HG03066 (cell line): Measurements from ENCODE around the gene TIAM2.

ENCODE experiments used
- ATAC-seq: cut with Tn5 transposase; IDR thresholded peaks from one replicate; pipeline ENCODE4 v1.9.1; 2021; ENCODE audit warnings: low read depth; ENCODE audit not compliant: unreplicated experiment

TIAM2 gene

GRCh38 chr6:155121699-155122098 lies 126.6 kb downstream of the TIAM2 start:
- no peak for ATAC-seq

- ATAC-seq = no peak
These were observed 127.3 kb downstream of the TIAM2 start for GRCh38 chr6:155122199-155122950.

DNA sequence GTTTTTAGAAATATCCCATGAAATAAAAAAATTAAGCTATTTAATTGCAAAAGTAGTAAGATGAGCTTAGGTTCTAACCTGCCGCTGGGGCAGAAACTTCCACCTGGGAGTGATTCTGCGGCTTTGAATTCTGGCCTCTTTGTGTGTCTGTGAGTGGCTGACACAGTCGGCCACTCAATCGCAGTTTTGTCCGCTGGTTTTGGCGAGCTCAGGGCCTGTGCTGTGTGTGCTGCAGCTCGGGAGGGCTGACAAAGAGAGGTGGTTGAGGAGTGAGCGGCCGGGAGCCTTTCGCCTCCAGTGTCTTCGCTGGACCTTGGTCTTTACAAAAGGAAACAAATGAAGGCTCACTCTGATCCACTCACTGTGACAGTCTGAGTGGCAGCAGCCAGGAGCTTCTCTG lies 128.4 kb downstream of the TIAM2 start:
- no peak for ATAC-seq

DNA sequence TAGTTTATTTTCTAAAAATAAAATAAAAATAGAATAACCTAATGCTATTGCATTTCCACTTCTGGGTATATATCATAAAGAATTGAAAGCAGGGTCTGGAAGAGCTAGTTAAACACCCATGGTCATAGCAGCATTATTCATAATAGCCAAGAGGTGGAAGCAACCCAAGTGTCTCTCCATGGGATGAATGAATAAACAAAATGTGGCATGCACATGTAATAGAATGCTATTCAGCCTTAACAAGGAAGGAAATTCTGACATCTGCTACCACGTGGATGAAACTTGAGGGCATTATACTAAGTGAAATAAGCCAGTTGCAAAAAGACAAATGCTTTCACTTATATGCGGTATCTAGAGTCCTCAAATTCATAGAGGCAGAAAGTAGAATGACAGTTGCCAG lies 130.8 kb downstream of the TIAM2 start:
- no peak for ATAC-seq

GRCh38 chr6:155126727-155127439 lies 131.8 kb downstream of the TIAM2 start:
- ATAC-seq = no peak

DNA sequence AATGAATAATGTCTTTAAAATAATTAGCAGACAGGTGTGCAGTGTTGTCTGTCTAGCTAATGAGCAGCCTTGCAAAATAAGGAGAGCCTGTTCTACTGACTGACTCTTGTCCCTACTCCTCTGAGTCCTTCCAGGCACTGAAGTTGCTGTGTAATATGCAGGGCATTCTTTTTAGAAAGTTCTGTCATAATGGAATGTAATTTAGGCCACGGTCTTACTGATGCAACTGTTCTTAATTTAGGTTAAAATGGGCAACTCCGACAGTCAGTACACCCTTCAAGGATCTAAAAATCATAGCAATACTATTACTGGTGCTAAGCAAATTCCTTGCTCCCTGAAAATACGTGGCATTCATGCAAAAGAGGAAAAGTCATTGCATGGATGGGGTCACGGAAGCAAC lies 133.9 kb downstream of the TIAM2 start:
- no peak for ATAC-seq

- no peak for ATAC-seq
These were observed 134.6 kb downstream of the TIAM2 start for GRCh38 chr6:155129744-155130143.

- no peak for ATAC-seq
These were observed 135.2 kb downstream of the TIAM2 start for GRCh38 chr6:155130161-155130853.

DNA sequence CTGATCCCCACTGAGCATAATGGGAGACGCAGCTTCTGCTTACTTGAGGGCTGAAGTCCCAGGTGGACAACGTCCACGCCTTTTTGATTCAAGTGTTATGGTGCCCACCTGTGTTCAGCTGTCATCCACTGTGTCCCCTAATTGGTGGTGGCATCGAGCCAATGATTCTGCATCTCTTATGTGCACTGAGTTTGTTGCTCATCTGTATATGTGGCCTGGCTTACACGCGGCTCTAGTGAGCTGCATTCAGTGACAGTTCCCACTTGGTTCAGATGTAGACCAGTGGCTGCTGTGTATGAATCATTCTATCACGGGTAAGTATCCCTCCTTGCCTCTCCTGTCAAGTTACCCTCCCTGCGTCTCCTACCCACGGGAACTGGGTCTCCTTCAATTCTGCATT lies 137.5 kb downstream of the TIAM2 start:
- no peak for ATAC-seq

DNA sequence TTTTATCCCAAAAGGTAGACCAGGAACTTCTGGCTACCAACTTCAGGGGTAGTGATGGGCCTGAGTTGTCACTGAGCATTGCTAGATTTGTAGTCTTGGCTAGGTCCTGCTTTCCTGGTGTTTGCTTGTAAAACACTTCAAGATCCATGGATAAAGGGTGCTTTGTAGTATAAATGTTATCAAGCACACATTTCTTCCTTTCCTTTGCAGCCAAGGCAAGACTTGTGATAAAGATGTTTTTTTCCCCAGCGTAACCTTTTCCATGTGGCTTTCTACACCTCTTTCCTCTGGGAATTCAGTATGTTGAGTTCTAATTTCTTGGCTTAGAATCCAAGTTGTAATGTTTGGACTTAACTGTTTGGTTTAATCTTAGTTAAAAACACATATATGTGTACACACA lies 145.9 kb downstream of the TIAM2 start:
- ATAC-seq = no peak

- ATAC-seq = no peak
These were observed 146.4 kb downstream of the TIAM2 start for GRCh38 chr6:155141512-155141911.

- ATAC-seq = no peak
These were observed 147.3 kb downstream of the TIAM2 start for GRCh38 chr6:155142168-155143028.

GRCh38 chr6:155143029-155143577 lies 148.0 kb downstream of the TIAM2 start:
- ATAC-seq = no peak

- ATAC-seq = no peak
These were observed 148.5 kb downstream of the TIAM2 start for GRCh38 chr6:155143578-155144106.

- no peak for ATAC-seq
These were observed 151.1 kb downstream of the TIAM2 start for GRCh38 chr6:155146205-155146604.

DNA sequence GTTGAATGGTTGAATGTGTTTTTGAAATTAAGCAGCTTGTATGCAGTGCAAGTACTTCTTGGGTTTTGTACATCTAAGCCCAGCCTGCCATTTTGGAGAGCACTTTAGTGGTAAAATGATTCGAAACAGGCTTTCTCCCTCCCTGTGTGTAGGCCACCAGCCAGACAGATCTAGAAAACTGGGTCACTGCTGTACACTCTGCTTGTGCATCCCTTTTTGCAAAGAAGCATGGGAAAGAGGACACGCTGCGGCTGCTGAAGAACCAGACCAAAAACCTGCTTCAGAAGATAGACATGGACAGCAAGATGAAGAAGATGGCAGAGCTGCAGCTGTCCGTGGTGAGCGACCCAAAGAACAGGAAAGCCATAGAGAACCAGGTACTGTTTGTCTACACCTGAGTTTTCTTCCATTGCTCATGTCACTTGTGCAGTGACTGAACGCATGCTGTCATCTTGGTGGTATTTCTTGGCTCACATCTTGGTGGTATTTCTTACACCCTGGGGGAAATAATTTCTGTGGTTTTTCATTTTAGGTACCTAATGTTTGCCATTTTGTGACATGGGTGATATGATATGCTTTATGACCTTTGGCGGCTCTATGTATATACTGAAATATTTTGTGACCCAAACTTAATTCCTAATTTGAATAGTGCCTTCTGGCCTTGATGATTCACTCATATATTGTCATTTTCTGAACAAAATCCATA lies 153.0 kb downstream of the TIAM2 start:
- ATAC-seq = no peak

DNA sequence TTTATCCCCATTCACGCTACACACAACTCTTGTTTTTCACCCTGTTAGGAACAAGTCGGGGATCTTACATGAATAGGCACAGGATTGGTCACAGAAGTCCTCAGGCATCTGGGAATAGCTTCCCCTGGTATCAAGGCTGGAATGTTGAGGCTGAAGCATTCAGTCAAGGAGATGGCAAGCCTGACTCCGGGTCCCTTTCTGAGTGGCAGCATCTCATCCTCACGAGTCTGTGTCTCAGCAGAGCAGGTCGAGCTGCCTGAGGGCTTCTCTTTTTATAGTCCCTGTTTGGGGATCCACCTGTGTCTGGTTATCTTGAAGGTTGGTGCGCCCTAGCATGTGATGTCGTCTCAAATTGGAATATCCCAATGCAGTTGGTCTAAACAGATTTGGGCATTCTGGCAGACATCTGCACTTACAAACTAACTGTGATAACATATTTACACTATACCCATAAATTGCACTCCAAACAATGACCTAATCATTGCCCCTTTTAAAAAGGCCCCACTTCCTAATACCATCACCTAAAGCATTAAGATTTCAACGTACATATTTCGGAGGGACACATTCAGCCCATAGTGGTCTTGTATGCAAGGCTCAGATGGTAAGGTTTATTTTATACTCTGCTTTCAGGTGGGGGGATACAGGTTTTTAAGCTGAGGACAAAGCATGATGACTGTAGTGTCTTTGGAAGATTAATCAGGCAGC lies 156.0 kb downstream of the TIAM2 start:
- ATAC-seq = no peak

DNA sequence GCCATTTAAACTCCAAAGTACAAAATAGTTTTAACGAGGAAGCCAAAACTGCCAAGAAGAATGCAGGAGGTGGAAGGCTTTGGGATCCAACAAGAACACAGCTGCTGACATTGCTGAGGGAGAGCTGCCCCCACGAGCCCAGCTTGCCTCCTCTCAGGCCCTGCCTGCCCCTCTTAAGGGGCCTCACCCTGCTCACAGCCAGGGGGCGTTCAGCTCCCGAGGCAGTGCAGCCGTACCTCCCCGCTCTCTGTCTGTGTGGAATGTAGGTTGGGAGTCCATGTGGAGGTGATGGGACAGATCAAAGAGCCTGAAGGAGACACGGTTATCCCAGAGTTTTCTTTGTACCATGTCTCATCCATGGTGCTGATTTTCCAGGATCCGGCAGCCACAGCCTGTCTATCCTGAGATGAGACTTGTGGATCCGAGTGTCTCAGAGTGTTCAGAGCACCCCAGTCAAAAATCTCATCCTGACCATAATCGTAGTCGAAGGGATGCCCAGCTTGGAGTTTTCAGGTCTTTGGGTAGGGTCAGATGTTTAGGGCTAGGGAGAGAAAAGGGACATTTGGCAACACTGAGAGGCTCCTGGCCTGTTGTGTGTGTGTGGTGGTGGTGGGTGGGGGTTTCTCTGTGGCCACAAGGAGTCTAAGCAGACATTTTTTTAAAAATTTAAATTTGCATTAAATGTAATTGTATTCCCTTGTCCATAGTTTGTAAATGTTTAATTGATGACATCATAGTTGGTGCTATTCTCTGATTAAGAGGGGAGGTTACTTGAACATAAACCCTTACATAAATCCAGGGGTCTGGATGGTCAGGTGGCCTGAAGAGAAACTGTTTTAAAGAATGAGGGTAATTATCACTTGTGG lies 157.3 kb downstream of the TIAM2 start:
- ATAC-seq = no peak
